Dedifferentiated amniotic fluid mesenchymal stem cell (primary cell): Measurements from ENCODE around the gene C22orf39.
A peak's percentile ranks its signal among the peaks of the same experiment; 100 is the strongest.

Experiments used
- DNase-seq: peaks from one replicate; pipeline ENCODE4 v3.0.0-alpha.2; 2016; ENCODE audit errors: extremely low spot score

C22orf39 gene

DNA sequence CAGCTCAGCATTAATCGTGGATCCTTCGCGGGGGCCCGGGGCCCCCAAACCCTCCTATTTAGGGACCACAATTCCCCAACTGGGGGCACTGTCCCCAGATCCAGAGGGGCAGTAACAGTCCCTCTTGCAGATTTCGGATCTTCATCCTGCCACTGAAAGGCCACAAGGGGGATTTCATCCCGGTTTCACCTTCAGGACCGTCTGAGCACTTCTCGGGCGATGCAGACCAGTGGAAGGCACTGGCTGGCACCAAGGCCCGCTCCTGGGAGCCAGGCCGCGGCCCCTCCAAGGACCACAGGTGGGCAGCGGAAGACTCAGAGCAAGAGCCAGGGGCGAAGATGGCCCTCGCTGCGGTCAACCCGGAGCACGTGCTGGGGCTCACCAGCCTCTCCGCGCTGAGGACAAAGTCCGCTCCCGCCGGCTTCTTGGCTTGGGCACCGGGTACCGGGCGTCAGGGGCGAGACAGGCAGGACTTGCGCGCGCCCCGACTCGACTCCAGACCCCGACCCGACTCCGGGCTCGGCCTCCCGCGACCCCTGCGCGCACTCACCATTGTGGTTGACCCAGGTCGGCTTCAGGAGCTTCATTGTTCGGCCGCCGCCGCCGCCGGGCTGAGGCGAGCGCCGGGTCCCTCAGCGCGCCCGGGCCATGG lies 16.5 kb downstream of the C22orf39 start:
- no peak for DNase-seq

DNA sequence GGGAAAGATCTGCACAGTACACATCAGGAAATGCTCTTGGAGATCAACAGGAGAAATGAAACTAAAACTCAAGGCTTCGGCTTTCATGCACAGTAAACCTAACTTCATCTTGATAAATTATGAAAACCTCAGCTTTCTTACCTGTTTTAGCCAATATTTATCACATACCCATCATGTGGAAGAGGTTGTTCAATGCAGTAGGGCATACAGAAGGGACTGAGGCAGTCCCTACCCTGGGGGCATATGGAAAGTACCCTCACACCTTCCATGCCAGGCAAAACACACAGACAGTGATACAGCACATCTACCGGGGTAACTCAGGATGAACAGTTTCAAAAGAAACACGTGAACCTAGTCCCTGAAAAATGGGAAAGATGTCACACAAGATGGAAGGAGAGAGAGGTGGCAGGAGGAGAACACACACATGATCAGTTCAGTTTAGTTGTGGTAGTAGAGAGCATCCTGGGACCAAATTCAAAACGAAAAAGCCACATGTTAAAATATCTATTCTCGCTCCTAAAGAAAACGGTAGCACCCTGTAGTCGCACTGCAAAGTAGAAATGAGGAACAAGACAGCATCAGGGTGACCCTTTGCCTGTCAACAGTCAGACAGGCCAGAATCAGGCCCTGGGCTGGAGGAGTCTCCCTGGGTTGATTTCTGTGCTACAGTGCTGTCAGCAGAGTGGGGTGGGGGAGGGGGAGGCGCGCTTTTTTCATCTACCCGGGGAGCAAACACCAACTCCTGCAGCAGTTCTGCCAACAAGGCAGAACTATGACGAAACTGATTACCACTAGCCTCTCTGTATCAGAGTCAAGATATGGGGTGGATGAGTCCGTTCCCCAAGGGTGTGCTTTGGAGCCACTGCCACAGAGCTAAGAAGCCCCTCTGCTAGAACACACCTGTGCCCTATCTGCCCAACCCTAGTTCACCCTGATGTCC lies 17.3 kb downstream of the C22orf39 start:
- peak; percentile 35 for DNase-seq

- DNase-seq, result no peak
These were observed 23.4 kb downstream of the C22orf39 start for GRCh38 chr22:19424186-19424500.

- no peak for DNase-seq
These were observed 24.8 kb downstream of the C22orf39 start for GRCh38 chr22:19422440-19423301.

- no peak for DNase-seq
These were observed 27.2 kb downstream of the C22orf39 start for GRCh38 chr22:19420321-19420720.

DNA sequence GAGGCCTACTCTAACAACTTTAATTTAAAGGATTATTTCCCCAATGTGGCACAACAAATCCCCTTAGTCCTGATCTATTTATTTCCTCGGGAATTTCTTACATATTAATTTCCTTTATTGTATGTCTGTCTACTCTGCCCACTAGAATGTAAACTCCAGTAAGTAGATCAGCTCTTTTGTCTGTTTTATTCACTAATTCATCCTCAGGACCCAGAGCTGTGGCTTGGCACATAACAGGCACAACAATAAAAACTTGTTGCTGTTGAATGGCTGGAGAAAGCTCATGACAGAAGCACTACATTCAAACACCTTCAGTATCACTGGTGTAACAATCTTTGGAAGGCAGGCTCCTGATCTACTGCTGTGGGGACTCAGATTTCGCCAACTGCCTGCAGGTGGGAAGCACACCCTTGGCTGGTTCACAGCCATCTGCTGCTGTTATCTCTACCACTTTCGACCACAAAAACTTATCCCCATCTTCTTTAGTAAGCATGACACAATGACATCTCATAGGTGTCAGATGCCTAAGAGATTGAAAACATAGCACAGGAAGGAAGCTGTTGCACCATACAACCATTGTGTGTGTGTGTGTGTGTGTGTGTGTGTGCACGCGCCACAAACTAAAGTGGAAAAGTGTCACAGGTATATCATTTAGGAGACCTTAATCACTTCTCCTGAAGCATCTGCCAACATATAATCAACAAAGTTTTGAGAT lies 27.9 kb downstream of the C22orf39 start:
- no peak for DNase-seq

DNA sequence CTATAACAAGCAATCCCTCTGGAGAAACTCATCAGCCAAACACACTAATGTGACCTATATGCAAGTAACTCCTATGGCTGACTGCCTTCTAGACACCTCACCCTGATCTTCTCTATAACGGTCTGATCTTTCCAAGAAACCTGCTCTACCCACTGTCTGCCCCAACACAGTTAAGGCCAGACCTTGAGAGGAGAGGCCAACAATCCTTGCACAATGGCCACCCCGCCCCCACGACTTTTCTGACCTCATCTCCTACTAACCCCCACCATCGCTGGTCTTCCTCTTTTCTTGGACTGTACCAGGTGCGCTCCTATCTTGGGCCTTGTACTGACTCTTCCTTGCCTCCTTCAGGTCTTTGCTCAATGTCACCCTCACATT lies 28.4 kb downstream of the C22orf39 start:
- no peak for DNase-seq

- no peak for DNase-seq
These were observed 34.6 kb downstream of the C22orf39 start for GRCh38 chr22:19412923-19413322.

GRCh38 chr22:19412478-19412877 lies 35.0 kb downstream of the C22orf39 start:
- no peak for DNase-seq

DNA sequence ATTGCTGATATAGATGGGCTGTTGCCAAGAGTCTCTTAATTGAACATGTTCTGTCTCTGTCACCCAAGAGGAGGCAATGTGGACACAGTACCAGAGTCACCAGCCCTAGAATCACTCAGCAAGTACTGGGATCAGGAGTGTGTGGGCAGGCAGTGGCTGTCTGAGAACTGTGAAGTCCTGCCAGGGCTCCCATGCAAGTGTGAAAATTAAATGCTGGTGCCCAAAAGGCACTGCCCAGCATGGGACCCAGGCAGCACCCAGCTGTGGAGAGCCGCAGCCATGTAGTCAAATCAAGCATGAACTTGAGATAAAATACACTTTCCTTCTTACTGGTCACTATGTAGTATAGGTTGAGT lies 35.8 kb downstream of the C22orf39 start:
- no peak for DNase-seq

GRCh38 chr22:19410941-19411689 lies 36.4 kb downstream of the C22orf39 start:
- no peak for DNase-seq

GRCh38 chr22:19407649-19408606 lies 39.6 kb downstream of the C22orf39 start:
- no peak for DNase-seq

GRCh38 chr22:19406846-19407245 lies 40.7 kb downstream of the C22orf39 start:
- DNase-seq, result no peak

DNA sequence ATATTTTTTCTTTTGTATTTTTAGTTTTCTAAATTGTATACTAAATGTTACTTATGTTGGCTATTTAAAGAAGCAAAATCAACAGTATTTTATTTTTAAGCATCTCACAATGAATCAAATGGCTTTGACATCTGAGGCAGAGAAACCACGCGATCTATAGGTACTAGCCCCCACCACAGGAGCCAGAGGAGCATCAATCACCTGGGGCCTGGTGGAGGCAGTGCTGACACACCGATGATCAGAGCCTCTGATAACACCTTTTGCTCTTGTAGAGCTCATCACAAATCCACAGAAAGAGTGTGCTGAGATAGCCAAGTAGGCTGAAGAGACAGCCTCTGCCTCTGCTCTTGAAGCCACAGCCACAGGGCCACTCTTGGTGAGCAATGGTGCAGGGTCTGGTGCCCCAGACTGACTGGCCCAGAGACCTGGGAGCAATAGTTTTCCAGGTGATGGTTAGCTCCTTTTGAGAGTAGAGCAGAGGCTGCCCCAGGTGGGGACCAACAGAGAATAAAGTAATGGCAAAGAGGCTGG lies 41.2 kb downstream of the C22orf39 start:
- no peak for DNase-seq

DNA sequence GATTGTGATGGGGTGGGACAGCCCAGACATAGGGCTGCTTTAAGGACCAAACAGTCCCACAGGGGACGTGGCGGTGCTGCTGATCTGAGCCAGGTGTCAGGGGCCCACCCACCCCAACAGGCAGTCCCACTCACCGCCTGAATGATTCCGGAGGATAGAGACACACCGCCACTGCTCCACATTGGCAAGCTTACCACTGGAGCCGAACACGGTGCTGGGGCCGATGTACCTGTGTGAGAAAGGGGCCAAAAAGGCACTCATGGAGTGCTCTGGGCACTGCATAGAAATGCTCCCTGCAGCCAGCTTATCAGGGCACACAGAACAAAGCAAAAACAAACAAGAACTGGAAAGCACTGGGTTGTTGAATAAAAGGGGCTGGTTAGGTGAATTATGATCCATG lies 41.9 kb downstream of the C22orf39 start:
- DNase-seq, result no peak

- no peak for DNase-seq
These were observed 42.4 kb downstream of the C22orf39 start for GRCh38 chr22:19405133-19405532.

- DNase-seq, result no peak
These were observed 42.8 kb downstream of the C22orf39 start for GRCh38 chr22:19404676-19405075.

DNA sequence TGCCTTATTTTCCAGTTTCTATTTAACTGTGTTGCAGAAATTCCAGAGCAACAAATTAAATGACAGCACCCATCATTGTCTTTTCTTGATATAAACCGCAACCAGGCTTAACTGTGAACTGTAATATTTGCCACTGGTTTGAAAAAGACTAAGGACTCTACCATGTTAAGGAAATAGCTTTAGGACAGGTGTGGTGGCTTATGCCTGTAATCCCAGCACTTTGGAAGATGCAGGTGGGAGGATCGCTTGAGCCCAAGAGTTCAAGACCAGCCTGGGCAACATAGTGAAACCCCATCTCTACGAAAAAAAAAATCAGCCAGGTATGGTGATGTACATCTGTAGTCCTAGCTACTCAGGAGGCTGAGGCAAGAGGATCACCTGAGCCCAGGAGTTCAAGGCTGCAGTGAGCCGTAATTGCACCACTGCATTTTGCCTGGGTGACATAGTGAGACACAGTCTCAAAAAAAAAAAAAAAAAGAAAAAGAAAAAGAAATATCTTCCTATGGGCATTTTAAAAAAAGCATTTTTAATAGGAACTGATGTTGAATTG lies 44.8 kb downstream of the C22orf39 start:
- DNase-seq, result no peak

DNA sequence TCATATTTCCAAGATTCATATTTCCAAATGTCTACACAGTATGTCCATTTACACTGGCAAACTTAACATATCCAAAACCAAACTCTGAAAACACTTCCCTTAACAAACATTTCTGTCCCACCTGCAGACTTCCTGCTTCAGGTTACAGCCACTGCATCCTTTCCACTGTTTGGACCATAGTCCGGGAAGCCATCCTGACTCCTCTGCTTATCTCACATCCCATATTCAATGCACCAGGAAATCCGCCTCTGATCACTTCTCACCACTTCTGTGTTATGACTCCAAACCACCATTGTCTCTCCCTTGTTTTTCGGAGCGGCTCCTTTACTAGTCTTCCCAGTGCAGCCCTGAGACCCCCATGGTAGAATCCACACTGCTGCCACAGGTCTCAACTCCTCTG lies 46.0 kb downstream of the C22orf39 start:
- no peak for DNase-seq
